AG09319 (cell line): ENCODE data around the gene IQCF5.
"Not testable (repeated sequence)": the region's sequence is repeated elsewhere in the genome, so short reads cannot be mapped to it uniquely, and the experiment has no call there.

ENCODE experiments used
- DNase-seq: peaks from one replicate; pipeline ENCODE4 v3.0.0-alpha.2; 2010; ENCODE audit warnings: low read depth; ENCODE audit errors: extremely low read depth
- CTCF ChIP-seq: IDR thresholded peaks from 2 replicates; pipeline ENCODE4 v1.5.1; 2011; ENCODE audit warnings: low read depth, mild to moderate bottlenecking, inconsistent platforms, low read length, moderate library complexity

IQCF5 gene

GRCh38 chr3:51875501-51875900, at the start of gene IQCF5:
TSS of gene IQCF5 (minus strand) at chr3:51875601. CDS start at chr3:51875531, 70 bp downstream.
- DNase-seq = no peak
- no peak for TF ChIP-seq CTCF

- TF ChIP-seq CTCF = no peak
- no peak for DNase-seq
Observed at GRCh38 chr3:51921081-51921578, 45.7 kb upstream of the IQCF5 start.

- DNase-seq = no peak
- no peak for TF ChIP-seq CTCF
Observed at GRCh38 chr3:51916418-51916817, 41.0 kb upstream of the IQCF5 start.

- no peak for DNase-seq
- TF ChIP-seq CTCF = no peak
Observed at GRCh38 chr3:51908026-51908425, 32.6 kb upstream of the IQCF5 start.

GRCh38 chr3:51904034-51904823, 28.8 kb upstream of the IQCF5 start:
- no peak for DNase-seq
- no peak for TF ChIP-seq CTCF

- not testable (repeated sequence) for DNase-seq
Observed at GRCh38 chr3:51902361-51902760, 27.0 kb upstream of the IQCF5 start.

- DNase-seq = not testable (repeated sequence)
Observed at GRCh38 chr3:51900043-51900442, 24.6 kb upstream of the IQCF5 start.

- no peak for DNase-seq
- no peak for TF ChIP-seq CTCF
Observed at GRCh38 chr3:51897391-51897790, 22.0 kb upstream of the IQCF5 start.
